Measurements from ENCODE around the gene CXCL10.
"Not testable (repeated sequence)": the region's sequence is repeated elsewhere in the genome, so short reads cannot be mapped to it uniquely, and the experiment has no call there.

Gene CXCL10

DNA sequence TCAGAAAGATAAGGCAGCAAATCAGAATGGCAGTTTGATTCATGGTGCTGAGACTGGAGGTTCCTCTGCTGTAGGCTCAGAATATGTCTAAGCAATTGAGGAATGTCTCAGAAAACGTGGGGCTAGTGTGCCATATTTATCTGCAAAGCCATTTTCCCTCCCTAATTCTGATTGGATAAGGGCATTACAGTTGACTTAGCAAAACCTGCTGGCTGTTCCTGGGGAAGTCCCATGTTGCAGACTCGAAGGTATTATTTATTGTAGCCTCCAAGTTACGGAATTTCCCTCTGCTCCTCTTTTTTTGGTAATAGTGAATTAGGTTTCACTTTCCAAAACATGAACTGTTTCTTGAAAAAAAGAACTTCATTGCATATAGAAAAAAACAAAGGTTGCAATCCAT lies at the start of gene CXCL10:
TSS of gene CXCL10 (minus strand) at position 109 of the 400 bp plus-strand sequence. CDS start at position 43, 66 bp downstream.
- DNase-seq, result no peak

DNA sequence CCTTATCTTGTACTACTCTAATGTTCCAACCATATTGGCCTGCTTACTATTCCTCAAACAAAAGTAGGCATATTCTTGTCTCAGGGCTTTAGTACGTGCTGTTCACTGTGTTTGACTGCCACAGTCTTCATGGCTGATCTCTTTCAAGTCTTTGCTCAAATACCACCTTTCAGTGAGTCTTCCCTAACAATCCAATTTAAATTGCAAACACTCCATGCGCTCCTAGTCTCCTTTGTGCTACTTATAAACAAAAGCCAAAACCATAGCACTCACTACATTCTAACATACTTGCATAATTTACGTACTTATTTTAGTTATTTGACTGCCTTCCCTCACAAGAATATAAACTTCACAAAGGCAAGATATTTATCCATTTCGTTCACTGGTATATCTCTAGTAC lies 49.5 kb upstream of the CXCL10 start:
- no peak for DNase-seq

DNA sequence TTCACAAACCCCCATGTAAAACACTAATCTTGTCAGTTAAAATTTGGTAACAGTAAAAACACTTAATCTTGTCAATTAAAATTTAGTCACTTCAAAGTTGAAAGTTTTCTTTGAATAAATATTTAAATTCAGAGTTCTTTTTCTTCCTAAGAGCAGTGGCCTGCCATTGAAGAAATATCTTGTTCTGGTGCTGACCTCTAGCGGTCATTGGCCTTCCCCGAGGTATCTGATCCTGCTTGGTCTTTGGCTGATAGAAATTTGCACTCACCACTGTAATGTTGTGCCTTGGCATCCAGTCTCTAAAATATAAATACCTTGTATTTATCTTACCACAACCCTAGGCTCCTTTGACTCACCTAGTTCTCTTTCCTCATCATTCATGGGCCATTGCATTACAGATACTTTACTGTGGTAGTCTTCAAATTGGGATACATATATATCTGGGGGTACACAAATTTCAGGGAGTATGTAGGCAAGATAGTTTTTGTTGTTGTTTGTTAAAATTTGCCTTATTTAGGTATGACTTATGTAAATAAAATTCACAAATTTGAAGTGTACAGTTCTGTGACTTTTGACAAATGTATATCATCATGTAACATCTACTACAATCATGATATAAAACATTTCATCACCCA lies 44.5 kb upstream of the CXCL10 start:
- DNase-seq, result no peak

DNA sequence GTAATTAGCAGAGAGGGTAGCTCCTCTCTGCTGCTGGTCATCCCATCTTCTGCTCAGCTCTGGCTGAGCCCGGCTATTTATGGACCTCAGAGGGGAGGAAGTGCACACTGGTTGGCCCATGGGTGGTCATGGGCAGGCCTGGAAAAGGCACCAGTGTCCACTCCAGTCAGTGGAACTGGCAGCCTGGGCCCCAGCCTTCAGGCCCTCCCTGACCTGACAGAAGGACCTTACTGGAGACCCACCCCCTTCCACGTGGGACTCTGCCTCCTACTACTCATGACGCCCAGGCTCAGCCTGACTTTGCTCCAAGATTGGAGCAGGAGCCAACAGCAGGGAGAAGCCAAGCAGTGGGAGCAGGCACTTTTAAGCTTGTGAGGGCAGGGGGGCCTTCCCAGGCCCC lies 43.2 kb upstream of the CXCL10 start:
- DNase-seq, result no peak

DNA sequence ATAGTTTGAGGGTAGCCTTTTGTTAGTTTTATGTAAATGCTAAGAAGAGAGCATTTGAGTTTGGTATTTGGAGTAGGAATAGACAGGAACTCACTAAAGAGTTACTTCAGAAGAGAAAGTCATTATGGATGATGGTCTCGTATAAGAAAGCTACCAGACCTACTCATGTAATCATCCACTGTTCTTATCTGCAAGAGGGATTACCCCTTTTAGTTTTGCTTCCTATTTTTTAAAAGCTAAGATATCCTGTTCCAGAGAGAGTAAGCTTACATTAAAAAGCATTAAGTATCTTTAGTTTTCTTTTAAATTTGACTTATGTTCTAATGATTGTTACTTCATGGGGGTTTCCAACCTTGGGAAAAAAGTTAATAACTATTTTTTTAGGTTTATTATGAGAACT lies 38.7 kb upstream of the CXCL10 start:
- no peak for DNase-seq

DNA sequence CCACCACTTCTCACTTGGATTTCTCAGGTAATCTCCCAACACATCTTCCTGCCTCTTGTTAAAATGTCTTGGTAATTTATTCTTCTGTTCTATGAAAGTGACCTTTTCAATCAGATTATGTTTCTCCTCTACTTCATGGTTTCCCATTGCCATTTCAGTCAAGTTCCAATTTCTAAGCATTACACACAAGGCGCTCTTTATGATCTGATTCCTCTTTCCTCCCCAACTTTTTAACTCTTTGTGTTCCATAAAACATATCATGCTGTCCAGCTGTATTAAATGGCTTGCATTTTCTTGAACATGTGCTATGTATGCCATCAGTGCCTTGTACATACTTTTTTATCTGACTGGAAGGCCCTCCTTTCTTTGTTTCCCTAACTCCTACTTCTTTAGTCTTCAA lies 38.1 kb upstream of the CXCL10 start:
- DNase-seq, result no peak

DNA sequence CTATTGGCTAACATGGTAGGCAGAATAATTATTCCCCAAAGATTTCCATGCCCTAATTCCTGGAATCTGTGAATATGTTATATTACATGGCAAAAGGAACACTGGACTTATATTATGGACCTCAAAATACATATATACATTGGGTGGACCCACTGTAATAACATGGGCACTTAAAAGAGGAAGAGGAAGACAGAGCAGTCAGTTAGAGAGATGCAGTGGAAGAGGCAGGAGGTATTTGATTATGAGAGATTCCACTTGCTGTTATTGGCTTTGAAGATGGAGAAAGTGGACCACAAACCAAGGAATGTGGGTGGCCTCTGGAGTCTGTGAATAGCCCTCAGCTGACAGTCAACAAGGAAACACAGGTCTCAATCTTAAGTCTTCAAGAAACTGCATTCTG lies 37.2 kb upstream of the CXCL10 start:
- DNase-seq, result no peak

DNA sequence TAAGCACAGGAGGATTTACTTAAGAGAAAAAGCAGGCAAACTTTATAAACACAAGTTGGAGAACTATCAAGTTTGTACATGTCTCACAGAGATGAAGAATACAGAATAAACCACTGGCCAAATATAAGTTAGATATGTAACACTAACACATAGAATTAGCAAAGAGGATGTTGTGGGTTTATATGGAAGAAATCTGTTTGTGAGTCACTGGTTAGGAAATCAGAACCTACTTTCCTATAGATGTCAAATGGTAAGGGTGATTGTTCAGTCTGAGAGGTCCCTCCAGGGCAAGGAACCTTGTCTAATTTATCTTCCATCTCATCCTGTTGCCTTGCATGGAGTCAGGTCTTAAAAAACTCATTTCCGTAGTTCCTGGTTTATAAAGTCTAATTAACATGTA lies 36.5 kb upstream of the CXCL10 start:
- no peak for DNase-seq

DNA sequence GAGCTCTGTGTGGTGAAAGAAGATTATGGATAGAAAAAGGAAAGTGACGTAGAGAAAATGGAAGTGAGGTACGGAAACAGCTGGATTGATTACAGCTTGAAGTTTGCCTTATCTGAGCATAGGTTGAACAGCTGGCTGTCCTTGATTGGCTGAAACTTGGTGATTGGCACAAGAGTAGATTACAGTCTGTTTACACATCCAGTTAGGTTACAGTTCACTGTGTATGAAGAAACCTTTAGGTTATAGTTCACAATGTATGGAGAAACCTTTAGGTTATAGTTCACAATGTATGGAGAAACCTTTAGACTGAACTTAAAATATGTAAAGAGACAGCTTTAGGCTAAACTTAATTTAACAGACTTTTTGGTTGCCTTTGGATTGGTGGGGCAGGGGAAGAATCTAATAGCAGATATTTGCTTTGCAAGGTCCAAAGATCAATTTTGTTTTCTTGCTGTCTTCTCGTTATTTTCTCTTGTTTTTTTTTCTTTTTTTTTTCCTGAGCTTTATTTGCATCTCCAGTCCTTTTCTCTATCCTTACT lies 35.7 kb upstream of the CXCL10 start:
- no peak for DNase-seq

DNA sequence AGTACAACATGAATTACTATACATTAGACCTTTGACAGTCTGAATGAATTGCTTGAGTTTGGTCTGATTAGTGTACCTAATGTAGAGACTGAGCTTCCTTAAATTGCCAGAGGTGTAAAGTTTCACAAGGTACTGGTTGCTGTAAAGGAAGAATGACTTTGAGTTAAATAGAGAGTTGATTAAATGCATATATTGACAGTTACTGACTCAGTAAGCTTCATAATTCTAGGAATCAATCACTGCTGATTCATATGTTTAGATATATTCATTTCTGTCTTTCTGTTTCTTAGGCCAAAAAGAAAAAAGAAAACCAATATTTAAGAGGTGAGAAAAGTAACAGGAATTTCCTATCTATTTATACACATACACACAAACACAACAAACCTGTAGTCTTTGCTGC lies 35.0 kb upstream of the CXCL10 start:
- DNase-seq, result no peak

DNA sequence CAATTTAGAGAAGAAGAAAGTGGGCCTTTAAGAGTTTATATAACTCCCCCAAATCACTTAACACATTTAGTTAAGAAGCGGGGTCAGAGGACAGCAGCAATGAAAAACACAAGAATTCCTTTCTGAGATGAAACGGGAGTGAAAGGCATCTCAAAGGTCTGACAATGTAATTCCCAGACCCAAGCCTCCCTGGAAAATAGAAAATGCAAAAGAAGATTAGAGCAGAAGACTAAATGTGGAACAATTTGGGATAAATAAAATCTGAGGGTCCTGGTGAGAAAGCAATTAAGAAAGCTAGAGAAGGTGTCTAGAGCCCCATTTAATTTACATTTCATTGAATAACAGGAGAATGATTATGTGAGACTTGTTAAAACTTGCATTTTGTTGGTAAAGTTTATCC lies 32.1 kb upstream of the CXCL10 start:
- DNase-seq, result no peak

DNA sequence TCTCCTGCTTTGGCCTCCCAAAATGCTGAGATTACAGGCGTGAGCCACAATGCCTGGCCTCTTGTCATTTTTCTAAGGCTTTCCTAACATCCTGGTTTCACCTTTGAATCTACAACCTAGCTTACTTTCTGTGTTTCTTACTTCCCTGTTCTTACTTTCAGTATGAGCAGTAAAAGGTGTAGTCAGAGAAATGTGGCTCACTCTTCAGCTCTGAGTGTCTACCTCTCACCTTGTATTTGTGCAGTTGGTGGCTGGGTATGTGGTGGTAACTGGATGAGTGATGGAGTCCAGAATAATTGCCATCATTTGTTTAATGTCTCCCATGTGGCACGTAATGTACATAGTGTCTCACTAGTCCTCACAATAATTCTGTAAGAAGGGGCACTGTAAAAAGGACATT lies 31.7 kb upstream of the CXCL10 start:
- no peak for DNase-seq

DNA sequence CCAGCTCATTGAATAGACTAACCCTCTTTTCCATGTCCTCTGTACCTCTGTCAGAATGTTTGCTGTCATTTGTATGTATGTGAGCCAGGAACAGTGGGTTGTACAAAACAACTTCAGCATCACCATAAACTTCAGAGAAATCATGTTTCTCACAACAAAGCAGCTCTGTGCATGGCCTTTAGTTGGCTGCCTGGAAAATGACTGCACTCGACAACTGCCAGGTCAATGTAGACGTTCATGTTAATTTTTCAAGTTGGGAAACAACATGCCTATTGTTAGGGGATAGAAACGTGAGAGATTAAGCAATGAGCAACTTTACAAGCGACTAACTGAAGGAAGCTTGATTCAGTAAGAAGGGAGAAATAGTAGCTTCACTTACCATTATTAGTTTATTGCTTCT lies 30.4 kb upstream of the CXCL10 start:
- DNase-seq, result no peak

DNA sequence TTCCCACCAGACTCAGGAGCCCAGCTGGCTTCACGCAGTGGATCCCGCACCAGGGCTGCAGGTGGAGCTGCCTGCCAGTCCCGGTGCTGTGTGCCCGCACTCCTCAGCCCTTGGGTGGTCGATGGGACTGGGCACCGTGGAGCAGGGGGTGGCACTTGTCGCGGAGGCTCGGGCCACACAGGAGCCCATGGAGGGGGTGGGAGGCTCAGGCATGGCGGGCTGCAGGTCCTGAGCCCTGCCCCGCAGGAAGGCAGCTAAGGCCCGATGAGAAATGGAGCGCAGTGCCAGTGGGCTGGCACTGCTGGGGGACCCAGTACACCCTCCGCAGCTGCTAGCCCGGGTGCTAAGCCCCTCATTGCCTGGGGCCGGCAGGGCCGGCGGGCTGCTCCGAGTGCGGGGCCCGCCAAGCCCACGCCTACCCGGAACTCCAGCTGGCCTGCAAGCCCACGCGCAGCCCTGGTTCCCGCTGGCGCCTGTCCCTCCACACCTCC lies 27.3 kb upstream of the CXCL10 start:
- DNase-seq, result not testable (repeated sequence)

DNA sequence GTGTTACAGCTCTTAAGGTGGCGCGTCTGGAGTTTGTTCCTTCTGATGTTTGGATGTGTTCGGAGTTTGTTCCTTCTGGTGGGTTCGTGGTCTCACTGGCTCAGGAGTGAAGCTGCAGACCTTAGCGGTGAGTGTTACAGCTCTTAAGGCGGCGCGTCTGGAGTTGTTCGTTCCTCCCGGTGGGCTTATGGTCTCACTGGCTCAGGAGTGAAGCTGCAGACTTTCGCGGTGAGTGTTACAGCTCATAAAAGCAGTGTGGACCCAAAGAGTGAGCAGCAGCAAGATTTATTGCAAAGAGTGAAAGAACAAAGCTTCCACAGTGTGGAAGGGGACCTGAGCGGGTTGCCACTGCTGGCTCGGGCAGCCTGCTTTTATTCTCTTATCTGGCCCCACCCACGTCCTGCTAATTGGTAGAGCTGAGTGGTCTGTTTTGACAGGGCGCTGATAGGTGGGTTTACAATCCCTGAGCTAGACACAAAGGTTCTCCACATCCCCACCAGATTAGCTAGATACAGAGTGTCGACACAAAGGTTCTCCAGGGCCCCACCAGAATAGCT lies 26.6 kb upstream of the CXCL10 start:
- DNase-seq, result not testable (repeated sequence)

DNA sequence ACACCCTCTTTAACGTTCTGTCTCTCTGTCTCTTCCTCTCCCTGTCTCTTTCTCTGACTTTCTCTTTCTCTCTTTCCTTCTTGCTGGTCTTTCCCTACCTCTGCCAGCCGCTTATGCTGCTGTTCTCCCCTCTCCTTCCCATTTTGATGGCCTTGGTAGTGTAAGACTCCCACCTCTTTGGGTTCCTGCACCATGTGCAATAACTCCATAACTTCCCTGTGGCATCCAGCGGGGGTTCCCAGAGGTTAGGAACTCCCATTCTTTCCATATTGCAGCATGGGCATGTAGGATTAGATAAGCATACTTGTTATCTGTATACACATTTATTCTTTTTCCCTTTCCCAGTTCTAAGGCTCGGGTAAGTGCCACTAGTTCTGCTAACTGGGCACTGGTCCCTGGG lies 21.4 kb upstream of the CXCL10 start:
- DNase-seq, result not testable (repeated sequence)

DNA sequence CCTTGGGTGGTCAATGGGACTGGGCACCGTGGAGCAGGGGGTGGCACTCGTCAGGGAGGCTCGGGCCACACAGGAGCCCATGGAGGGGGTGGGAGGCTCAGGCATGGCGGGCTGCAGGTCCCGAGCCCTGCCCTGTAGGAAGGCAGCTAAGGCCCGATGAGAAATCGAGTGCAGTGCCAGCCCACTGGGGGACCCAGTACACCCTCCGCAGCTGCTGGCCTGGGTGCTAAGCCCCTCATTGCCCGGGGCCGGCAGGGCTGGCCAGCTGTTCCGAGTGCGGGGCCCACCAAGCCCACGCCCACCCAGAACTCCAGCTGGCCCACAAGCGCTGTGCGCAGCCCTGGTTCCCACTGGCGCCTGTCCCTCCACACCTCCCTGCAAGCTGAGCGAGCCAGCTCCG lies 20.0 kb upstream of the CXCL10 start:
- not testable (repeated sequence) for DNase-seq

DNA sequence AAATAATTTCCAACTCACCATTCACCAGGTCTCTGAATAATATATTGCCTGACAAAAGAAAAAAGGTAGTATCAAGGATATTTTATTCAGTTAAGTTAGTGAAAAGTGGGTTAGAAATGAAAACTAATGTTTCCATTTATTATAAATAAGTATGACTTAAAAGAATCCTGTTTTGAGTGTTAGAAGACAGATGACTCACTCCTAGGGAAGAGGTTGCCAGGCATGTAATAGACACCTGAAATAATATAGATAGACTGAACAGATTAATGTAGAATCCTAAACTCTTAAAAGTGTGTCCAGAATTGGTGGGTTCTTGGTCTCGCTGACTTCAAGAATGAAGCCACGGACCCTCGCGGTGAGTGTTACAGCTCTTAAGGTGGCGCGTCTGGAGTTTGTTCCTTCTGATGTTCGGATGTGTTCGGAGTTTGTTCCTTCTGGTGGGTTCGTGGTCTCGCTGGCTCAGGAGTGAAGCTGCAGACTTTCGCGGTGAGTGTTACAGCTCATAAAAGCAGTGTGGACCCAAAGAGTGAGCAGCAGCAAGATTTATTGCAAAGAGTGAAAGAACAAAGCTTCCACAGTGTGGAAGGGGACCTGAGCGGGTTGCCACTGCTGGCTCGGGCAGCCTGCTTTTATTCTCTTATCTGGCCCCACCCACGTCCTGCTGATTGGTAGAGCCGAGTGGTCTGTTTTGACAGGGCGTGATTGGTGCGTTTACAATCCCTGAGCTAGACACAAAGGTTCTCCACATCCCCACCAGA lies 19.1 kb upstream of the CXCL10 start:
- not testable (repeated sequence) for DNase-seq

DNA sequence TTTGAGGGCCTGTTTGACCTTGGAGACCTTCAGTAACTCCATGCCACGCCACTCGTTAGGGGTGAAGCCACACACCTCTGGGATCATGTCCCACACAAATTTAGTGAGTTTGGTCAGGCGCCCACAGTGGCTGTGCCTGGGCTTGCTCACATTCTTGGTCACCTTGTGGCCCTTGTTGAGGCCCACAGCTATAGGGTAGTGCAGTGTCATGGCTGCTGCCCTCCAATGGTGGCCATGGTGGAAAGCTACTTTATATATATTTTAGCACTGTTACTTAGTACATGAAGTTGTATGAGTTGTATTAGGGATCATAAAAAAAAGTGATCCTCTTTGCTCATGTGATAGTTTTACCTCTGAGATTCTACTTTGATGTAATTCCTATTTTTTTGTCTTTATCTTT lies 13.6 kb upstream of the CXCL10 start:
- DNase-seq, result no peak

DNA sequence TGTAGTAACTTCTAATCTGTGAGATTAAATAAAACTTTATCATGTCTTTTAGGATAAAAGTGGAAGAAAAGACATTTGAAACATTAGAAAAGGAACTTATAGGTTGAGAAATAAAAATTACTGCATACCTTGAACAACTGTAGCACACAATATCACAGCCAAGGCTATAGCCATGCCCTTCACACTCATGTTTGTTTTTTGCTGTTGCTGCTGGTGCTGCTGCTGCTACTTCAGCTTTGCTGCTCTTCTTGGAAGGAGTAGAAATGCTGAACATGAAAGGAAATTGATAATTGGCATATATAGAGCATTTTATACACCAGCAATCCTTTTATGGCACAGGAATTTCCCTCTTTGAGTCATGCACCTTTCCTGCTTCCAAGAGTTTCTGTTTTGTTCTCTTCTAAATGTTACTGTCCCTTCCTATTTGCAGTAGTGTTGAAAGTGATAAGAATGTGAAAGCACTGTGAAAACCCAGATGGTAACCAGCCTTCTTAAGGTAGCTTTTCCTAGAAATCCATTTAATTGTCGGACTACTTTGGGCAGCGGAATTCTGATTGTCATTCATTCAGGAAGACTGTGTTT lies 12.6 kb upstream of the CXCL10 start, which contains the start of gene CXCL11:
TSS of gene CXCL11 (minus strand) at position 272 of the 582 bp plus-strand sequence. CDS start at position 189, 83 bp downstream.
- no peak for DNase-seq

DNA sequence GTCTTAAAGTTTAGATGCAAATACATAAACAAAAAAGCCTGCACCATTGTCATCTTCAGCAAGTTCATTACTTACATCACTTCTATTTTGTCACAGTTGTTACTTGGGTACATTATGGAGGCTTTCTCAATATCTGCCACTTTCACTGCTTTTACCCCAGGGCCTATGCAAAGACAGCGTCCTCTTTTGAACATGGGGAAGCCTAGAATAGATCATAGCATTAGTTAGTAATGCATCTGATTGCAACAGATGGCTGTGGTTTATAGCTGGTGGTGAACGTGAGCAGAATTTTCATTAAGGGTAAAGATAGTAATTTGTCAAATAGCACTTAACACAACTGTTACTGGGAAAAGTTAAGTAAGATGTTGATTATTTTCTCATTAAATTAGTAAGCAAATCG lies 11.8 kb upstream of the CXCL10 start:
- DNase-seq, result peak; percentile 62

DNA sequence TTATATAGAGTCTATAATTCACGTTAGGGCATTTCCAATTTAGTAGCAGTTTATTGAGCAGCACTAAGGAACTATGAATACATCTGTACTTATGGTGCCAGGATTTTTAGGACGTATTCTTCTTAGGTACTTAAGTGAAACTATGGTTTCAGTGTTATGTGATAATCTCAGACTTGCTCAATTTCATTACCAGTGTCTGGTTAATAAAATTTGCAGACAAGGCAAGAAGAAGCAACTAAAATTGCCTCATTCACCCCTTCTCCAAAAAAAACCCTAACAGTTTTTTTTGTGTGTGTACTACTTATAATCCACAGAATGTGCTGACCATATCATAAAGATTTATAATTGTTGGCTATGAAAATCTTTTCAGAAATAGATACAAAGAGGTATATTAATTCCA lies 6.0 kb upstream of the CXCL10 start:
- DNase-seq, result no peak

DNA sequence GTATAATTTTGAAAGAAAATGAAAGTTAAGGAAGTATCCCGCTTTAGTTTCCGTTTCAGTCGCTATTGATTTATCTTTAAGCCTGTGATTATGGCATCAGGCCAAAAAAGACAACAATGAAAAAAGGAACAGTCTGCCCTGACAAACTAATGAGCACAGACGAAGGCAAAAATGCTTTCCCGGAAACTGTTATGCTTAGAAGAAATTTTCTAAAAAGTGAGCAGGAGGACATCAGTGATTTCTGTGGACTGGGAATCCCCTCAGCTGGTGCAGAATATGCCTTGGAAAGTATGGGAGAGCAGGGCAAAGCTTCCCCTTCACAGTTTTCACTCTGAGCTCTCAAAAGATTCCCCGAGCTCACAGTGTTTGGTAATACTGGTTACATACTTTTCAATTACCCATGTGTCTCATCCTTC lies 5.1 kb upstream of the CXCL10 start:
- DNase-seq, result no peak

Measured in NCI-H524 treated with DMSO at 0.1 percent for 48 hours (cell line).